MCF 10A (cell line): ENCODE results near the gene SIM2. TPM values are rescaled to one million over a fixed set of nuclear protein-coding genes. Genes with fewer than 3 reads are reported as not detected.
A peak's percentile ranks its signal among the peaks of the same experiment; 100 is the strongest.
"Not testable (repeated sequence)": the region's sequence is repeated elsewhere in the genome, so short reads cannot be mapped to it uniquely, and the experiment has no call there.

ENCODE experiments used
- BruUV-seq: library from RNA; stranded (reverse); fragments of 400-500 nt; replicated peaks from 2 replicates; lab custom pipeline; 2021; lab: Mats Ljungman, UMichigan
- CTCF ChIA-PET: fragments of 300-600 bp; sonication (Branson Sonifier 250); formaldehyde crosslinking; extraction: SDS; loops from one replicate; lab custom pipeline; 2021; ENCODE audit warnings: antibody characterized with exemption, inconsistent platforms; lab: Yijun Ruan, JAX
- POLR2A ChIA-PET: fragments of 300-600, 350-650 bp; sonication (Branson Sonifier 250); formaldehyde crosslinking; extraction: SDS; loops from one replicate; lab custom pipeline; 2020; ENCODE audit warnings: antibody characterized with exemption, inconsistent platforms; lab: Yijun Ruan, JAX
- DNase-seq: peaks from one replicate; pipeline ENCODE4 v3.0.0-alpha.2; 2018; ENCODE audit not compliant: unreplicated experiment
- H3K27ac Mint-ChIP-seq: one replicate; pipeline ENCODE4 v1.8.0; 2022; ENCODE audit warnings: mild to moderate bottlenecking, low read depth, mixed read lengths; ENCODE audit not compliant: unreplicated experiment
- H3K27me3 Mint-ChIP-seq: one replicate; pipeline ENCODE4 v1.8.0; 2022; ENCODE audit warnings: mixed read lengths; ENCODE audit not compliant: insufficient read depth, unreplicated experiment
- H3K36me3 Mint-ChIP-seq: one replicate; pipeline ENCODE4 v1.8.0; 2022; ENCODE audit warnings: mild to moderate bottlenecking, moderate library complexity, mixed read lengths; ENCODE audit not compliant: insufficient read depth, unreplicated experiment
- H3K4me1 Mint-ChIP-seq: one replicate; pipeline ENCODE4 v1.8.0; 2022; ENCODE audit warnings: mixed read lengths; ENCODE audit not compliant: insufficient read depth, unreplicated experiment
- H3K4me3 Mint-ChIP-seq: one replicate; pipeline ENCODE4 v1.8.0; 2022; ENCODE audit warnings: mild to moderate bottlenecking, moderate library complexity, mixed read lengths; ENCODE audit not compliant: unreplicated experiment
- H3K9me3 Mint-ChIP-seq: one replicate; pipeline ENCODE4 v1.8.0; 2022; ENCODE audit warnings: mixed read lengths; ENCODE audit not compliant: unreplicated experiment
- intact Hi-C: fragments of 100-400 bp; cut with micrococcal nuclease; formaldehyde crosslinking; loops from 2 replicates; pipeline ENCODE4 v1.14.1; 2022
- total RNA-seq: library from RNA; stranded (reverse); gene quantifications from 2 replicates; pipeline ENCODE4 v1.2.3, GENCODE V29; 2022
- TF ChIP-seq, protein P1 (sequence below): fragments of 200-600 bp; IDR thresholded peaks from one replicate; pipeline ENCODE4 v1.8.0; 2022; ENCODE audit warnings: antibody characterized with exemption, mild to moderate bottlenecking; ENCODE audit not compliant: unreplicated experiment

The SIM2 gene
- total RNA-seq, 1 experiment from 2014 or later, result 14.4 TPM

DNA sequence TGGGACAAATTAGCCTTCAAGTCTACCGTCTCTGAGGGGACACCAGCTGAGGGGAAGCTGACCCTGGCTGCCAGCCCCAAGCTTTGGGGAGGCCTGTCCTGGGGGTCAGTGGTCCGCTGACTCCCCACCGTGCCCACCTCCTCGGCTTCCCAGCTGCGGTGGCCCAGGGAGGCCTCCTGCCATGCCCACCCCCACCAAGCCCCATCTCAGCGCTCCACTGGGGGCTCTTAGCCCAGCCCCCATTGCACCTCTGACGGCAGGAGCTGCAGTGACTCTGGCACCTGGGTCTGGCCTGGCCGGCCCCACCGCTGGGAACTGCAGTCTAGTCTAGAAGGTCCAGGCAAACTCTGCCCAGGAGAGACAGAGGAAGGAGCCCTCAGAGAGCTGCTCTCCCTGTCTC, 30.2 kb upstream of the SIM2 start:
- CTCF ChIA-PET, result interaction anchor here (0.6 to 0.9 kb wide), 3 partner anchors 37 to 186 kb away, joined by 3 to 4 read pairs (median 3); no protein-coding TSS in a partner anchor
- DNase-seq, result no peak
- TF ChIP-seq, protein P1, sequence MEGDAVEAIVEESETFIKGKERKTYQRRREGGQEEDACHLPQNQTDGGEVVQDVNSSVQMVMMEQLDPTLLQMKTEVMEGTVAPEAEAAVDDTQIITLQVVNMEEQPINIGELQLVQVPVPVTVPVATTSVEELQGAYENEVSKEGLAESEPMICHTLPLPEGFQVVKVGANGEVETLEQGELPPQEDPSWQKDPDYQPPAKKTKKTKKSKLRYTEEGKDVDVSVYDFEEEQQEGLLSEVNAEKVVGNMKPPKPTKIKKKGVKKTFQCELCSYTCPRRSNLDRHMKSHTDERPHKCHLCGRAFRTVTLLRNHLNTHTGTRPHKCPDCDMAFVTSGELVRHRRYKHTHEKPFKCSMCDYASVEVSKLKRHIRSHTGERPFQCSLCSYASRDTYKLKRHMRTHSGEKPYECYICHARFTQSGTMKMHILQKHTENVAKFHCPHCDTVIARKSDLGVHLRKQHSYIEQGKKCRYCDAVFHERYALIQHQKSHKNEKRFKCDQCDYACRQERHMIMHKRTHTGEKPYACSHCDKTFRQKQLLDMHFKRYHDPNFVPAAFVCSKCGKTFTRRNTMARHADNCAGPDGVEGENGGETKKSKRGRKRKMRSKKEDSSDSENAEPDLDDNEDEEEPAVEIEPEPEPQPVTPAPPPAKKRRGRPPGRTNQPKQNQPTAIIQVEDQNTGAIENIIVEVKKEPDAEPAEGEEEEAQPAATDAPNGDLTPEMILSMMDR, result no peak
- no TSS peak for BruUV-seq
- H3K4me1 Mint-ChIP-seq, result peaks cover 7% of the 10 kb centered on the region
- no peaks in the 10 kb centered on the region for H3K36me3 Mint-ChIP-seq
- intact Hi-C loops, result no loop called here
- POLR2A ChIA-PET, result no interaction called here
- no peaks in the 10 kb centered on the region for H3K9me3 Mint-ChIP-seq
- H3K27me3 Mint-ChIP-seq, result no peaks in the 10 kb centered on the region
- H3K27ac Mint-ChIP-seq, result no peak overlapping the region
- no peak overlapping the region for H3K4me3 Mint-ChIP-seq

DNA sequence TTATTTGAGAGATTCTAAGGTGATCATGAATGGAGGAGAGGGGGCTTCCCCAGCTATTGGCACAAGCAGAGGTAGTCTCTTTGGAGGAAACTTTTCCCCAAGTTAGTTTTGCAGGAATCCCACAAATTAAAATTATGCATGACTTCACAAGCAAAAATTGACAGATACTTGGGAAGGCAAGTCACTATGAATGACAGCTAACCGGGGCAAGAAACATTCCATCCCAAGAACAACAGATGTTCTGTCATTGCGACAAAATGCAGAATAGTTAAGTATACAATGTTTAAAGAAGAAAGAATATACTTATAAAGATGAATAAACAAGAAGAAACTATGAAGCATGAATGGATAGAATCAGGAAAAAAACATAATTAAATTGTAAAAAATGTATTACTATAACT, 27.1 kb upstream of the SIM2 start:
- H3K36me3 Mint-ChIP-seq, result no peaks in the 10 kb centered on the region
- intact Hi-C loops, result no loop called here
- BruUV-seq, result no TSS peak
- H3K4me3 Mint-ChIP-seq, result no peak overlapping the region
- POLR2A ChIA-PET, result interaction anchor here (1.1 kb wide), 1 partner anchor 9 kb away, joined by 3 read pairs; no protein-coding TSS in a partner anchor
- DNase-seq, result no peak
- CTCF ChIA-PET, result interaction anchor here (0.6 to 1.6 kb wide), 3 partner anchors 9 to 78 kb away, joined by 3 to 9 read pairs (median 4); no protein-coding TSS in a partner anchor
- no peaks in the 10 kb centered on the region for H3K27me3 Mint-ChIP-seq
- H3K27ac Mint-ChIP-seq, result peak overlapping the region; percentile 67
- TF ChIP-seq, protein P1, result no peak
- H3K4me1 Mint-ChIP-seq, result peaks cover 7% of the 10 kb centered on the region
- H3K9me3 Mint-ChIP-seq, result no peaks in the 10 kb centered on the region

DNA sequence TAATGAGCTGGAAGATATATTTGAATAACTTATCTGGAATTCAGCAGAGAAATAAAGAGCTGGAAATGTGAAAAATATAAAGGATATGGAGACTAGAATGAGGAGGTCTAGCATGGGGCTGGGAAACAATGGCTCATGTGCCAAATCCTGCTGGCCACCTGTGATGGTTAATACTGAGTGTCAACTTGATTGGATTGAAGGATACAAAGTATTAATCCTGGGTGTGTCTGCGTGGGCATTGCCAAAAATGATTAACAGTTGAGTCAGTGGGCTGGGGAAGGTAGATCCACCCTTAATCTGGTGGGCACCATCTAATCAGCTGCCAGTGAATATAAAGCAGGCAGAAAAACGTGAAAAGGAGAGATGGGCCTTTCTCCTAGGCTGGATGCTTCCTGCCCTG, 26.6 kb upstream of the SIM2 start:
- H3K9me3 Mint-ChIP-seq, H3K27me3 Mint-ChIP-seq, intact Hi-C loops, DNase-seq, H3K4me1 Mint-ChIP-seq, BruUV-seq, H3K36me3 Mint-ChIP-seq, H3K4me3 Mint-ChIP-seq: not testable (repeated sequence)
- CTCF ChIA-PET, result interaction anchor here (0.6 to 1.6 kb wide), 4 partner anchors 9 to 79 kb away, joined by 3 to 9 read pairs (median 4); no protein-coding TSS in a partner anchor
- H3K27ac Mint-ChIP-seq, result peak overlapping the region; percentile 67
- POLR2A ChIA-PET, result interaction anchor here (1.1 kb wide), 1 partner anchor 9 kb away, joined by 3 read pairs; no protein-coding TSS in a partner anchor

DNA sequence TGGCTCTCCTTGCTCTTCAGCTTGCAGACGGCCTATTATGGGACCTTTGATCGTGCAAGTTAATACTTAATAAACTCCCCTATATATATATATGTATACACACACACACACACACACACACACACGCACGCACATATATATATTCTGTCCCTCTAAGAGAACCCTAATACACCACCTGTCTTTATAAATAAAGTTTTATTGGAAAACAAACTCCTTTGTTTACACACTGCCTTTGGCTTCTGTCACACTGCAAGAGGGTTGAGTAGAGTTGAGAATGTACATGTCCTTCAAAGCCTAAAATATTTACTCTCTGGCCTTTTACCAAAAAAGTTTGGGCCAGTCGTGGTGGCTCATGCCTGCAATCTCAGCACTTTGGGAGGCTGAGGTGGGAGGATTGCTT, 26.2 kb upstream of the SIM2 start:
- Mint-ChIP-seq H3K27me3 (no peaks in the 10 kb centered on the region), H3K9me3 (no peaks in the 10 kb centered on the region), H3K36me3 (no peaks in the 10 kb centered on the region), H3K27ac (no peak overlapping the region), H3K4me3 (no peak overlapping the region), H3K4me1 (peaks cover 7% of the 10 kb centered on the region)
- CTCF ChIA-PET, result interaction anchor here (0.6 to 1.6 kb wide), 2 partner anchors 38 to 42 kb away, joined by 3 to 9 read pairs; no protein-coding TSS in a partner anchor
- DNase-seq, result no peak
- POLR2A ChIA-PET, result no interaction called here
- TF ChIP-seq, protein P1, result no peak
- no TSS peak for BruUV-seq
- intact Hi-C loops, result no loop called here
